ENCODE results near the gene VSTM4.

DNA sequence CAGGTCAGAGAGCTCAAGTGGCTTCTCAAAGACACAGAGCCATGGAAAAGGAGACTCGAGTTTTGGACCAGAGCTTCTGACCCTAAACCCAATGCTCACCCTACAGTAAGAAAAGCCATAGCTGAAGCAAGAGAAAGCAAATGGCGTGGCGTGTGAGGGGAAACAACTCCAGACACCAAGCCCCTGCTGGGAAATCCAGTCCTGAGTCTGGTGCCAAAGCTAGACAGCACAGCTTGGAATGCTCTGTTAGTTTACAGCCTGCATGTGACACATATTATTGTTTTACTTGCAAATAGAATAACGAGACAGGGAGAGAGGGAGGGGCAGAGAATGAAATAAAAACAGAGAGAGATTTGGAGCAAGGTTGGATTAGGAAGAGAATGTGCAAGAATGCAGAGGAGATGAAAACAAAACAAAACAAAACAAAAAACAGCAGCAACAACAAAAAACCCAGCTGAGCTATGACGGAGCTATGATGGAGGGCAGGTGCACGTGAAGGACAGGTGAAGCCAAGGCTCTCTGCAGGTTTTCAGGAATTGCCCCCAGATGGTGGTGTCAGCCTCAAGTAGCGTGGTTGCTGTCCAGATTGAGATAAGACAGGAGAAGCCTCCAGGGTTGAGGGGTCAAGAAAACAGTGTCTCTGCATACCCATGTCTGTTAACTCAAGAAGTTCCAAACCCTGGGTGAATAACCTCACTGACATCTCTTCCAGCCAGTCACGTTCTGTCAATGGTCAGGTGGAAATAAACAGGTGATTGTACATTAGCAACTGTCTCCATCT is 105.9 kb downstream of the VSTM4 start:
- TF ChIP-seq, protein P1, sequence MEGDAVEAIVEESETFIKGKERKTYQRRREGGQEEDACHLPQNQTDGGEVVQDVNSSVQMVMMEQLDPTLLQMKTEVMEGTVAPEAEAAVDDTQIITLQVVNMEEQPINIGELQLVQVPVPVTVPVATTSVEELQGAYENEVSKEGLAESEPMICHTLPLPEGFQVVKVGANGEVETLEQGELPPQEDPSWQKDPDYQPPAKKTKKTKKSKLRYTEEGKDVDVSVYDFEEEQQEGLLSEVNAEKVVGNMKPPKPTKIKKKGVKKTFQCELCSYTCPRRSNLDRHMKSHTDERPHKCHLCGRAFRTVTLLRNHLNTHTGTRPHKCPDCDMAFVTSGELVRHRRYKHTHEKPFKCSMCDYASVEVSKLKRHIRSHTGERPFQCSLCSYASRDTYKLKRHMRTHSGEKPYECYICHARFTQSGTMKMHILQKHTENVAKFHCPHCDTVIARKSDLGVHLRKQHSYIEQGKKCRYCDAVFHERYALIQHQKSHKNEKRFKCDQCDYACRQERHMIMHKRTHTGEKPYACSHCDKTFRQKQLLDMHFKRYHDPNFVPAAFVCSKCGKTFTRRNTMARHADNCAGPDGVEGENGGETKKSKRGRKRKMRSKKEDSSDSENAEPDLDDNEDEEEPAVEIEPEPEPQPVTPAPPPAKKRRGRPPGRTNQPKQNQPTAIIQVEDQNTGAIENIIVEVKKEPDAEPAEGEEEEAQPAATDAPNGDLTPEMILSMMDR (conservative IDR thresholded peaks at IDR 0.05; ENCODE audit: low read depth in 2 of 2), result no peak
- no peak for TF ChIP-seq EZH2phosphoT487 (IDR thresholded peaks at IDR 0.05; ENCODE audit: unreplicated experiment)
- TF ChIP-seq POLR2AphosphoS5 (IDR thresholded peaks at IDR 0.05; ENCODE audit: low read depth), result no peak
- TF ChIP-seq, protein P2, sequence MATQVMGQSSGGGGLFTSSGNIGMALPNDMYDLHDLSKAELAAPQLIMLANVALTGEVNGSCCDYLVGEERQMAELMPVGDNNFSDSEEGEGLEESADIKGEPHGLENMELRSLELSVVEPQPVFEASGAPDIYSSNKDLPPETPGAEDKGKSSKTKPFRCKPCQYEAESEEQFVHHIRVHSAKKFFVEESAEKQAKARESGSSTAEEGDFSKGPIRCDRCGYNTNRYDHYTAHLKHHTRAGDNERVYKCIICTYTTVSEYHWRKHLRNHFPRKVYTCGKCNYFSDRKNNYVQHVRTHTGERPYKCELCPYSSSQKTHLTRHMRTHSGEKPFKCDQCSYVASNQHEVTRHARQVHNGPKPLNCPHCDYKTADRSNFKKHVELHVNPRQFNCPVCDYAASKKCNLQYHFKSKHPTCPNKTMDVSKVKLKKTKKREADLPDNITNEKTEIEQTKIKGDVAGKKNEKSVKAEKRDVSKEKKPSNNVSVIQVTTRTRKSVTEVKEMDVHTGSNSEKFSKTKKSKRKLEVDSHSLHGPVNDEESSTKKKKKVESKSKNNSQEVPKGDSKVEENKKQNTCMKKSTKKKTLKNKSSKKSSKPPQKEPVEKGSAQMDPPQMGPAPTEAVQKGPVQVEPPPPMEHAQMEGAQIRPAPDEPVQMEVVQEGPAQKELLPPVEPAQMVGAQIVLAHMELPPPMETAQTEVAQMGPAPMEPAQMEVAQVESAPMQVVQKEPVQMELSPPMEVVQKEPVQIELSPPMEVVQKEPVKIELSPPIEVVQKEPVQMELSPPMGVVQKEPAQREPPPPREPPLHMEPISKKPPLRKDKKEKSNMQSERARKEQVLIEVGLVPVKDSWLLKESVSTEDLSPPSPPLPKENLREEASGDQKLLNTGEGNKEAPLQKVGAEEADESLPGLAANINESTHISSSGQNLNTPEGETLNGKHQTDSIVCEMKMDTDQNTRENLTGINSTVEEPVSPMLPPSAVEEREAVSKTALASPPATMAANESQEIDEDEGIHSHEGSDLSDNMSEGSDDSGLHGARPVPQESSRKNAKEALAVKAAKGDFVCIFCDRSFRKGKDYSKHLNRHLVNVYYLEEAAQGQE (IDR thresholded peaks at IDR 0.05; ENCODE audit: unreplicated experiment), result no peak
- TF ChIP-seq EZH2 (IDR thresholded peaks at IDR 0.05; ENCODE audit: low read depth, unreplicated experiment), result no peak
- no peak for TF ChIP-seq ZNF114 (CRISPR knock-in tag; IDR thresholded peaks at IDR 0.05)
- TF ChIP-seq, protein P3, sequence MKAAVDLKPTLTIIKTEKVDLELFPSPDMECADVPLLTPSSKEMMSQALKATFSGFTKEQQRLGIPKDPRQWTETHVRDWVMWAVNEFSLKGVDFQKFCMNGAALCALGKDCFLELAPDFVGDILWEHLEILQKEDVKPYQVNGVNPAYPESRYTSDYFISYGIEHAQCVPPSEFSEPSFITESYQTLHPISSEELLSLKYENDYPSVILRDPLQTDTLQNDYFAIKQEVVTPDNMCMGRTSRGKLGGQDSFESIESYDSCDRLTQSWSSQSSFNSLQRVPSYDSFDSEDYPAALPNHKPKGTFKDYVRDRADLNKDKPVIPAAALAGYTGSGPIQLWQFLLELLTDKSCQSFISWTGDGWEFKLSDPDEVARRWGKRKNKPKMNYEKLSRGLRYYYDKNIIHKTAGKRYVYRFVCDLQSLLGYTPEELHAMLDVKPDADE (IDR thresholded peaks at IDR 0.05), result no peak
- TF ChIP-seq CREB1 (CRISPR knock-in tag; IDR thresholded peaks at IDR 0.05; ENCODE audit: low read depth), result no peak
- TF ChIP-seq JUNB (IDR thresholded peaks at IDR 0.05; ENCODE audit: unreplicated experiment), result no peak
- TF ChIP-seq ZNF331 (CRISPR knock-in tag; IDR thresholded peaks at IDR 0.05; ENCODE audit: low read depth), result no peak
- TF ChIP-seq NANOG (IDR thresholded peaks at IDR 0.05; ENCODE audit: borderline replicate concordance), result no peak
- TF ChIP-seq, protein P4, sequence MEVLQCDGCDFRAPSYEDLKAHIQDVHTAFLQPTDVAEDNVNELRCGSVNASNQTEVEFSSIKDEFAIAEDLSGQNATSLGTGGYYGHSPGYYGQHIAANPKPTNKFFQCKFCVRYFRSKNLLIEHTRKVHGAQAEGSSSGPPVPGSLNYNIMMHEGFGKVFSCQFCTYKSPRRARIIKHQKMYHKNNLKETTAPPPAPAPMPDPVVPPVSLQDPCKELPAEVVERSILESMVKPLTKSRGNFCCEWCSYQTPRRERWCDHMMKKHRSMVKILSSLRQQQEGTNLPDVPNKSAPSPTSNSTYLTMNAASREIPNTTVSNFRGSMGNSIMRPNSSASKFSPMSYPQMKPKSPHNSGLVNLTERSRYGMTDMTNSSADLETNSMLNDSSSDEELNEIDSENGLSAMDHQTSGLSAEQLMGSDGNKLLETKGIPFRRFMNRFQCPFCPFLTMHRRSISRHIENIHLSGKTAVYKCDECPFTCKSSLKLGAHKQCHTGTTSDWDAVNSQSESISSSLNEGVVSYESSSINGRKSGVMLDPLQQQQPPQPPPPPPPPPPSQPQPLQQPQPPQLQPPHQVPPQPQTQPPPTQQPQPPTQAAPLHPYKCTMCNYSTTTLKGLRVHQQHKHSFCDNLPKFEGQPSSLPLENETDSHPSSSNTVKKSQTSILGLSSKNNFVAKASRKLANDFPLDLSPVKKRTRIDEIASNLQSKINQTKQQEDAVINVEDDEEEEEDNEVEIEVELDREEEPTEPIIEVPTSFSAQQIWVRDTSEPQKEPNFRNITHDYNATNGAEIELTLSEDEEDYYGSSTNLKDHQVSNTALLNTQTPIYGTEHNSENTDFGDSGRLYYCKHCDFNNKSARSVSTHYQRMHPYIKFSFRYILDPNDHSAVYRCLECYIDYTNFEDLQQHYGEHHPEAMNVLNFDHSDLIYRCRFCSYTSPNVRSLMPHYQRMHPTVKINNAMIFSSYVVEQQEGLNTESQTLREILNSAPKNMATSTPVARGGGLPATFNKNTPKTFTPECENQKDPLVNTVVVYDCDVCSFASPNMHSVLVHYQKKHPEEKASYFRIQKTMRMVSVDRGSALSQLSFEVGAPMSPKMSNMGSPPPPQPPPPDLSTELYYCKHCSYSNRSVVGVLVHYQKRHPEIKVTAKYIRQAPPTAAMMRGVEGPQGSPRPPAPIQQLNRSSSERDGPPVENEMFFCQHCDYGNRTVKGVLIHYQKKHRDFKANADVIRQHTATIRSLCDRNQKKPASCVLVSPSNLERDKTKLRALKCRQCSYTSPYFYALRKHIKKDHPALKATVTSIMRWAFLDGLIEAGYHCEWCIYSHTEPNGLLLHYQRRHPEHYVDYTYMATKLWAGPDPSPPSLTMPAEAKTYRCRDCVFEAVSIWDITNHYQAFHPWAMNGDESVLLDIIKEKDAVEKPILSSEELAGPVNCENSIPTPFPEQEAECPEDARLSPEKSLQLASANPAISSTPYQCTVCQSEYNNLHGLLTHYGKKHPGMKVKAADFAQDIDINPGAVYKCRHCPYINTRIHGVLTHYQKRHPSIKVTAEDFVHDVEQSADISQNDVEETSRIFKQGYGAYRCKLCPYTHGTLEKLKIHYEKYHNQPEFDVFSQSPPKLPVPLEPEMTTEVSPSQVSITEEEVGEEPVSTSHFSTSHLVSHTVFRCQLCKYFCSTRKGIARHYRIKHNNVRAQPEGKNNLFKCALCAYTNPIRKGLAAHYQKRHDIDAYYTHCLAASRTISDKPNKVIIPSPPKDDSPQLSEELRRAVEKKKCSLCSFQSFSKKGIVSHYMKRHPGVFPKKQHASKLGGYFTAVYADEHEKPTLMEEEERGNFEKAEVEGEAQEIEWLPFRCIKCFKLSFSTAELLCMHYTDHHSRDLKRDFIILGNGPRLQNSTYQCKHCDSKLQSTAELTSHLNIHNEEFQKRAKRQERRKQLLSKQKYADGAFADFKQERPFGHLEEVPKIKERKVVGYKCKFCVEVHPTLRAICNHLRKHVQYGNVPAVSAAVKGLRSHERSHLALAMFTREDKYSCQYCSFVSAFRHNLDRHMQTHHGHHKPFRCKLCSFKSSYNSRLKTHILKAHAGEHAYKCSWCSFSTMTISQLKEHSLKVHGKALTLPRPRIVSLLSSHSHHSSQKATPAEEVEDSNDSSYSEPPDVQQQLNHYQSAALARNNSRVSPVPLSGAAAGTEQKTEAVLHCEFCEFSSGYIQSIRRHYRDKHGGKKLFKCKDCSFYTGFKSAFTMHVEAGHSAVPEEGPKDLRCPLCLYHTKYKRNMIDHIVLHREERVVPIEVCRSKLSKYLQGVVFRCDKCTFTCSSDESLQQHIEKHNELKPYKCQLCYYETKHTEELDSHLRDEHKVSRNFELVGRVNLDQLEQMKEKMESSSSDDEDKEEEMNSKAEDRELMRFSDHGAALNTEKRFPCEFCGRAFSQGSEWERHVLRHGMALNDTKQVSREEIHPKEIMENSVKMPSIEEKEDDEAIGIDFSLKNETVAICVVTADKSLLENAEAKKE (CRISPR knock-in tag; IDR thresholded peaks at IDR 0.05), result no peak
- no peak for TF ChIP-seq STAT1 (IDR thresholded peaks at IDR 0.05; ENCODE audit: unreplicated experiment)

All from GM23338 (cell line).